GM18507 (cell line): ENCODE data around the gene PARP16.
"Not testable (repeated sequence)": the region's sequence is repeated elsewhere in the genome, so short reads cannot be mapped to it uniquely, and the experiment has no call there.

Source experiments
- DNase-seq: peaks from one replicate; pipeline ENCODE4 v3.0.0; 2011; ENCODE audit warnings: low read depth; ENCODE audit not compliant: insufficient read length; ENCODE audit errors: extremely low spot score
- FAIRE-seq: peaks from 2 replicates; lab custom pipeline; 2011; peaks lifted over from hg19 to GRCh38; lab: Jason Lieb, UNC

Gene PARP16

DNA sequence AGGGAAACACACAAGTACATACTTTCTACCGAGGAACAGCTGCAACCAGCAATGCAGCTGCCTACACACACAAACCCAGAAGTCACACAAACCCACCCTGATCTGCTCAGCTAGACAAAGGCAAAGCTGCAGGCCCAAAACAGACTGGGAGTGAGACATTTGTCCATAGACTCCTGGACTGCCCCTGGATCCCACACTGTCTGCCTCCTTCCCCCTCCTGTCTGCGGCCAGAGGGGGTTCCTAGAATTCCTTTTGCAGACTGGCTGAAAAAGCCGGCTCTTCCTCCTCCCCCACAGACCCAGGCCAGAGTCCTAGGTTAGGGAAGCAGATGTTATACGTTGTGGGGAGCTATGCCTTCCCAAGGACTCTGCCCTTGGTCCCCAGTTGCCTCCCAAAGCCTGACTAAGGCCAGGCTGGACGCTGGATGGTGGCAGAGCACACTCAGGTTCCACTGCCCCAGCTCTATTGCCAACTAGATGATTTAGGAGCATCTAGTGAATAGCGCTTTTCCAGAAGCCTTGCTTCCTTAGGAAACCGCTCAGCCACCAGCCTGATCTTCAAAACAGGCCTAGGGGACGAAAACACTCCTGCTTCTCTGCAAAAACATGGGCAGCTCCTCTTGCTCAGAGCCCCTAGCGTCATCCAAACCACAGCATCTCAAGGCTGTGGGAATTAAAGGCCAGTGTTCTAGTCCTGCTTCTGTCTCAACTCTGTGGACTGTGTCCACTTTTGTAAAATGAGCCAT, 38.0 kb downstream of the PARP16 start:
- FAIRE-seq = no peak

DNA sequence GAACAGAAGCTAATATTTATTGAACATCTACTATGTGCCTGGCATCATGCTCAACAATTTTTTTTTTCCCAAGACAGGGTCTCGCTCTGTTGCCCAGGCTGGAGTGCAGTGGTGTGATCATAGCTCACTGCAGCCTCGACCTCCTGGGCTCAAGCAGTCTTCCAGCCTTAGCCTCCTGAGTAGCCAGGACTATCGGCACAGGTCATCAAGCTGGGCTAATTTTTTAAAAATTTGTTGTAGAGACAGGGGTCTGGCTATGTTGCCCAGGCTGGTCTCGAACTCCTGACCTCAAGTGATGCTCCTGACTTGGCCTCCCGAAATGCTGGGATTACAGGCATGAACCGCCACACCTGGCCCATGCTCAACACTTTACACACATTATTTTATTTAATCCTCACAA, 39.7 kb downstream of the PARP16 start:
- FAIRE-seq (no peak), DNase-seq (no peak)

More for the DNA sequence above, 38.0 kb downstream of the PARP16 start:
- DNase-seq = no peak

DNA sequence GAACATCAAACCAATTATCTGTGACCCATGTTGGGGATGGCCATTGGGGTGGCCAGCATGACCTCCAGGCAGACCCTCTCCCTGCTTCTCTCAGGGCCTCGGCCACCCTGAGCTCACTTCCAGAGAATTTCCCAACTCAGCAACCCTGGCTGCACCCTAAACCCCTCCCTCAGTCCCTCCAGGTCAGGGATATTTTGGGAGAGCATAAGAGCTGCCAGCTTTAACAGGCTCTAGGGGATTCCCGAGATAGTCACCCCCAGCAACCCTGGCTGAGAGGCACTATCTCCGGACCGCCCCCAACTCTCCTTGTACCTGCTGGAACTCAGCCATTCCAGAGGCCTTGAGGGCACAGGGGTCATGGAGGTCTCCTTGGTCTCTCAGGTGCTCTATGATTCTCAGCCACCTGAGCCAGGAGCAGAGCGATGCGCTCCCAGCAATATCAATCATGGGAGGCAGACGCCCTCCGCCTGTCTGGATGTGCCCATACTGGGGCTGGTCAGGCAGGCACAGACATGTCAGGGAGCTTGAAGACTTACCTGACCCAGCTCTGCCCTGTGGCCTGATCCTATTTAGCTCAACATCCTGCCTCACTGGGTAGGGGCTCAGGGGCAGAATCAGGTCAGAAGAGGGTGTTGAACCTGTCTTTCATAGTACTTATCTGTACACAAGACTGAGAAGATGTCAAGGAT, 40.5 kb downstream of the PARP16 start:
- DNase-seq (no peak), FAIRE-seq (no peak)

DNA sequence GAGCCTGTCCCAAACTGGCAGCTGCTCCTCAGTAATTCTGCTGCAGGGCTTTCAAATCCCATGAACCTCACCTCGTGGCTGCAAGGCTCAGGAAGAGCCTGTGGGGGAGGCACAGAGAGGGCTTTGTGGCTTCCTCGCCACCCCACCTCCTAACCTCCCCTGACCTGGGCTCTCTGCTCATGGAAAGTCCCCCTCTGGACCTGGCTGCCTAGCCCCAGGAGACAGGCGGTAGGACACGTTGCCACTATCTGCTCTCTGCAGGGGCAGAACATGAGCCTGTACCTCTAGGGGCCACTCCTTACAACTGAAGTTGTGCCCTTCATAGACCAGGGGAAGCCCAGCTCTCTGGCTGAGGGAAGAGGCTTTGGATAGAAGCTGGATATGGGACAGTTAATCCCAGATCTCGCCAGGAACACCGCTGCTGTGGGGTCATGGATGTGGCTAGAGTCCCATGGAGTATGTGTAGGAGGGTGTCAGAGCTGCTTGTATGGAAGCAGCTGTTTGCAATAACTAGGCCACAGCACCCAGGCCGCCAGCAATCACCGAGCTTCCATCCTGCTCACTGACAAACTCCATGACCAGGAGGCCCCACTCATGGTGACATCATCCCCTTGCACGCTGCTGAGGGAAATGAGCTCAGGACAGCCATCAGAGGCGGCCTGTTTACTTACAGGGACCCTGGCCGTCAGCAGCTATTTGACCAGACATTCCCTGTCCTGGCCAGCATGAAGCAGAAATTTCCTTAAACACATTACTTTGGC, 41.4 kb downstream of the PARP16 start:
- FAIRE-seq = no peak

DNA sequence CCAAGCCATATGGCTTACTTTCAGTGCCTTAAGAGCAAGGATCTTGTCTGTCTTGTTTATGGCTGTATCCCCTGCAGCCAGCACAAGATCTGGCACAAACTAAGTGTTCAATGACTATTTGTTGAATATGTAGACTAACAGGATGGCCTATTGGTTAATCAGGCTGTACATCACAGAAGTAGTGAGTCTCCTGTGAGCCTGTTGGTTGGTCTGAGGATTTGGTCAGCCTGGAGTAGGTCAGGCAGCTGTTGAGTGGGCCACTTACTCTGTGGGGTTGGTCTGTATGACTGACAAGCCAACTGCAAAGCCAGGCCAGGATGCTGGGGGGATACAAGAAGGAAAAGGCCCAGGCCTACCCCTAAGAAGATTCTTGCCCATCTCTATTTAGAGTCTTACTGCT, 42.0 kb downstream of the PARP16 start:
- FAIRE-seq (no peak), DNase-seq (no peak)

More for the DNA sequence above, 41.4 kb downstream of the PARP16 start:
- DNase-seq = no peak

DNA sequence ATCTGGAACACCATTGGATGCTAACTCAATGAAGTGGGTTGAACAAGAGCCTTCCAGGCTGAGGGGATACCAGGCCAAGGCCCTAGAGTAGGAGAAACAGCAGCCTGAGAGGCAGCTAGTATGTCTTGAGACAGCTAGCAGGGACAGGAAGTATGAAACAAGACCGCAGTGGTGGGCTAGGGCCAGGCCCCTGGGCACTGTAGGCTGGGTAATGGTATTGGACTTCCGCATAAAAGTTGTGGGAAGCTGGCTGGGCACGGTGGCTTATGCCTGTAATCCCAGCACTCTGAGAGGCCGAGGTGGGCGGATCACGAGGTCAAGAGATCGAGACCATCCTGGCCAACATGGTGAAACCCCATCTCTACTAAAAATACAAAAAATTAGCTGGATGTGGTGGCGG, 50.2 kb downstream of the PARP16 start:
- not testable (repeated sequence) for FAIRE-seq

DNA sequence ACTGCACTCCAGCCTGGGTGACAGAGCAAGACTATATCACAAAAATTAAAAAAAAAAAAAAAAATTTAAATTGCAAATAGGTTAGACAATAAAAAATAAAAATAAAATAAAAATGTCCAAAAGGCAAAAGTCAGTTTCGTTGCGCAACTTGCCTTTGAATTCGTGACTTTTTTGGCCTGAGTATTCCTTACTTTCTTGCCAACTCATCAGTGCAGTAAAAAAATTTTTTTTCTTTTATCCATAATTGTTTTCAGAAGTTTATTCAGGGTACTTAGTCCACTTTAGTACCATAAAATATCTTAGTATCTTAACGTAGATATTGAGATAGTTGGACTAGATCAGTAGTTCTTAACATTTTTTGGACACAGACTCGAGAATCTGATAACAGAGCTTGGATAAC, 53.0 kb downstream of the PARP16 start:
- no peak for DNase-seq
- no peak for FAIRE-seq

More for the DNA sequence above, 50.2 kb downstream of the PARP16 start:
- not testable (repeated sequence) for DNase-seq

DNA sequence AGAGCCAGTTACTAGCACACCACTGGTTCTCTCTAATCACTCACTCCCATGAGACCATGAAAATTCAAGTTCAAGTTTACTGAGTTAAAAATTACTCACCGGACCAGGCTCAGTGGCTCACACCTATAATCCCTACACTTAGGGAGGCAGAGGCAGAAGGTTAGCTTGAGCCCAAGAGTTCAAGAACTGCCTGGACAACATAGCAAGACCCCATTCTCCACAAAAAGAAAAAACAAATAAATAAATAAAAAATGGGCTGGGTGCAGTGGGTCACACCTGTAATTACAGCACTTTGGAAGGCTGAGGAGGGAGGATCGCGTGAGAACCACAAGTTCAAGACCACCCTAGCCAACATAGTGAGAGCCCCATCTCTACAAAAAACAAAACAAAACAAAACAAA, 54.2 kb downstream of the PARP16 start:
- FAIRE-seq = no peak
- DNase-seq = no peak

DNA sequence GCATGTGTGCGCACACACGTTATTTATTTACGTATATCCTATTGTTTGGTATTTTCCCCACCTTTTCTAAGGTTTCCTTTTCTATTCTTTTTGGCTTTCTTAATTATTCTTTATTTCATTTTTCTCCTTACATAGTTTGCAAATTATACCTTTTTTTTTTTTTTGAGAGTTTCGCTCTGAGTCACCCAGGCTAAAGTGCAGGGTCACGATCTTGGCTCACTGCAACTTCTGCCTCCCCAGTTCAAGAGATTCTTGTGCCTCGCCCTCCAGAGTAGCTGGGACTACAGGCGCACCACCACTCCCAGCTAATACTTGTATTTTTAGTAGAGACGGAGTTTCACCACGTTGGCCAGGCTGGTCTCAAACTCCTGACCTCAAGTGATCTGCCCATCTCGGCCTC, 55.4 kb downstream of the PARP16 start:
- FAIRE-seq = no peak
- DNase-seq = no peak

DNA sequence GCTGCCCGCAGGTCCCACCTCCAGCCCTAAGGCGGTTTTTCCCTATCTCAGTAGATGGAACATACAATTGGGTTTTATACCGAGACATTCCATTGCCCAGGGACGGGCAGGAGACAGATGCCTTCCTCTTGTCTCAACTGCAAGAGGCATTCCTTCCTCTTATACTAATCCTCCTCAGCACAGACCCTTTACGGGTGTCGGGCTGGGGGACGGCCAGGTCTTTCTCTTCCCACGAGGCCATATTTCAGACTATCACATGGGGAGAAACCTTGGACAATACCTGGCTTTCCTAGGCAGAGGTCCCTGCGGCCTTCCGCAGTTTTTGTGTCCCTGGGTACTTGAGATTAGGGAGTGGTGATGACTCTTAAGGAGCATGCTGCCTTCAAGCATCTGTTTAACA, 59.8 kb downstream of the PARP16 start:
- DNase-seq, FAIRE-seq: not testable (repeated sequence)

DNA sequence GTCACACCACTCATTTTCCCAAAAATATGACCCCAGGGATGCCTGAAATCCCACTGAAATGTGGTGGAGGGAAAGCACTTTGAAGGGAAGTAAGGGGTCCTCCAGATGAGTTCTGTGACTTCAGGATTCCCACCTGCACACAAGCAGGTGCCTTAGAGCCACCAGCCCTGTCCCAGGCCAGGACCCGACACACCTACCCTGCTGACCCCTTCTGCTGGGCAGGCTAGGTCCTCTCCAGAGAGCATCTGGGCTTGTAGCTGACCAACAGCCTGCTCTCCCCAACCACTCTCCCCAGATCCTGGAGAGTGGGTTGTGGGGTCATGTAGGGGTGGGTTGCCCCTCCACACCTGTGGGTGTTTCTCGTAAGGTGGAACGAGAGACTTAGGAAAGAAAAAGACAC, 60.5 kb downstream of the PARP16 start:
- FAIRE-seq = no peak
- DNase-seq = no peak

DNA sequence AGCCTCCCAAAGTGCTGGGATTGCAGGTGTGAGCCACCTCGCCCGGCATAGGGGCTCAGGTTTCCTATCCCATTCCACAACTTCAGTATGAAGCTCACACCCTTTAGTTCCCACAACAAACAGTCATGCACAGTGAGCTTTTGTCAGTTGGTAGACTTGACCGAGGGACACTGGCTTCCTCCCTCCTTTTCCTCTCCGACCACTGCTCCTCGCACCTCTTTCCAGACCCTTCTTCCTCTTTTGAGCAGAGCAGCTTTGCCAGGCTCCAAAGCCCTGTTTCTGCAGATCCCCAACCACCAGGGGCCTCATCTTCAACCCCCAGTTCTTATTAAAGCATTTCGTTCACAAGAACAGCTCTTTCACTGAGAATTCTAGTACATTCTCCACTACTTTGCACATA, 62.7 kb downstream of the PARP16 start:
- no peak for FAIRE-seq
- no peak for DNase-seq

DNA sequence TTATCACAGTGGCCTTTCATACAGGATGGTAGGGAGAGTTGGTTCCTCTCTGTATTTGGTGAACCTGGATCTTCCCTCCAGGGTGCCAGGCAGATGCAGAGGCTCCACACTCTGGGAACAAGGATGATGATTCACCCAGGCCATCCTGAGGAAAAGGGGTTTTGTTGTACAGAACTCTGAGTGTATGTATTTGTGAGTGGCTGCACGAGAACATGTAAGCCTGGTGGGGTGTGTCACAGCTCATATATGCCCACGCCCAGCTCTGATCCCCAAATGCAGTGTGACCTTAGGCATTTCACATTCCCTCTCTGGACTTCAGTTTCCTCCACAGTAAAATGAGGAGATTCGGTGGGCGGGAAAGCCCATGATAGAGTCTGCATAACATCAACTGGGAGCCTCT, 63.8 kb downstream of the PARP16 start:
- DNase-seq (no peak), FAIRE-seq (no peak)

DNA sequence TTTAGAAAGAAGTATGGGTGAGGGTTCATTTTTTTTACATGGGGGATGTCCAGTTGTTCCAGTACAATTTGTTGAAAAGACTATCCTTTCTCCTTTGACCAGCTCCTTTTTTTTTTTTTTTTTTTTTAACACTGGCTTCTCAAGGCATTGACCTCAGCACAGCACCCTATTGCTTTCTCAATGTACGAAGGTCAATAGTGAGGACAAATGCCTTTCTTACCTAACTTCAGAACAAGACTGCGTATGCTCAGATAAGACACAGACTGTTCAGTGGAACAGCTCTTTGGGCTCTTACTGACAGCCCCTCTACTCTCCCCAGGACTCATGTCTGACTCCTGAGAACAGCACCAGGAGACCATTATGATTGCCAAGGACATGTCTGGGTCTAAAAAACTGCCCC, 65.0 kb downstream of the PARP16 start:
- FAIRE-seq (no peak), DNase-seq (no peak)

DNA sequence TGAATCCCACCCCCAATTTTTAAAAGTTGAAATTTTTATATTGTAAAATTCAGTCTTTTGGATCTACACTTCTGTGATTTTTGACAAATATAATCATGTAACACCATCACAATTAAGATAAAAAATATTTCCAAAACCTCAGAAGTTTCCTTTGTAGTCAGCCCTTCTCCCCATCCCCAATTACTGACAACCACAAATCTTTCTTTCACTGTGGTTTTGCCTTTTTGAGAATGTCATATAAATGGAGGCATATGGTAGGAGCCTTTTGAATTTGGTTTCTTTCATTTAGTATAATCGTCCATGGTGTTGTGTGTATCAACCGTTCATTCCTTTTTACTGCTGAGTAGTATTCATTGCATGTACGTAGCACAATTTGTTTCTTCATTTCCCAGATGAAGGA, 67.5 kb downstream of the PARP16 start:
- FAIRE-seq = no peak
- no peak for DNase-seq

DNA sequence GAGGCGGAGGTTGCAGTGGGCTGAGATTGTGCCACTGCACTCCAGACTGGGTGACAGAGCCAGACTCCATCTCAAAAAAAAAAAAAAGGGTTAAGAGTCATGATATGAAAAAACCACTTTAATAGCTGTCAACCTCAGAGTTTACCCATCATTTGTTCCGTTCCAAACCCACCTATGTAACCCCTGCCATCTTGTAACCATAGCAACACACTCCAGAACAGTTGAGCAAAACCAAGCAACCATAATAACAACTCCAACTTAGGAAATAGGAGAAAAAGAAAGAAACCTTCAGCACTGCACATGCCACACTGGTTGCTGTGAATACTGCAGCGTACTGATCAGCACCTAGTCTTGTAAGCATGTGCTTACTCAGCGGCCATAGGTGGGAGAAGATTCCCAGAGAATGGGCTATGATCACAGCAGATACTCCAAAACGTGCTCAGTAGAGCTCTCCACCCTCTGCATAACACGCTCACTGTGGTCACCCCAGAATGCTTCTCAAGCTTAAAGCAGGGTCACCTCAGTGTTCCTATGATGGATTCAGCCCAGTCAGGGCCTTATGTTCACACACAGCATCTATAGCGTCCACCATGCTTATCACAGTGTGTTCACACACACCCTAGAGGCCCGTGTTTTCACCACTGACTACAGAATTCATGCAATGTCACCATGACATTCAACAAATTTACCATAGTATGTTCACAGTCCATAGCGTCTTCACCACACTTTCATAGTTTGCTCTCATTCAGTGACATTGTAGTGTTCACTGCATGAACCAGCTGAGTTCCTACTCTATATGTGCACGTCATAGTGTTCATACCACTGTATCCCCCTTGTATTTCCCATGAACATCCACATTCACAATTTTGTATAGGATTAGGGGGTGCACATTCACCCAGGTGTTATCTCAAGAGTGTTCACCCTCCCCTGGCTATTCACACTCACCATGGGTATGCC, 68.9 kb downstream of the PARP16 start:
- DNase-seq (no peak), FAIRE-seq (no peak)

DNA sequence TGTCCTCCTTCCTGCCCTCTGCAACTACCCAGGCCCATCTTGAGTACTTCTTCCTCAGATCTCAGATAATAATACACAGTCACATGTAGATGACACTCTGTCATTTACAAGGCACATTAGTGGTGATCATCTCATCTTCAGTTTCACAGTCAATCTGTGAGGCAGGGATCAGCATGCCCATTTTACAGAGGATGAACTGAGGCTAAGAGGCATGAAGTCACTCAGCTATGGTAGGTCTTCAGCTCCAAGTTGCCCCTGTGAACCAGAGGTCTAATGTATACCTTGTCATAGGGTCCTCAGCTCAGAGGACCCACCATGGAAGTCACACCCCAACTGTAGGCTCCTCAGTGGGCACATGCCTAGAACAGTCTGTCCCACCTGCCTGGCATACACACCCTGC, 71.2 kb downstream of the PARP16 start:
- no peak for FAIRE-seq
- no peak for DNase-seq

DNA sequence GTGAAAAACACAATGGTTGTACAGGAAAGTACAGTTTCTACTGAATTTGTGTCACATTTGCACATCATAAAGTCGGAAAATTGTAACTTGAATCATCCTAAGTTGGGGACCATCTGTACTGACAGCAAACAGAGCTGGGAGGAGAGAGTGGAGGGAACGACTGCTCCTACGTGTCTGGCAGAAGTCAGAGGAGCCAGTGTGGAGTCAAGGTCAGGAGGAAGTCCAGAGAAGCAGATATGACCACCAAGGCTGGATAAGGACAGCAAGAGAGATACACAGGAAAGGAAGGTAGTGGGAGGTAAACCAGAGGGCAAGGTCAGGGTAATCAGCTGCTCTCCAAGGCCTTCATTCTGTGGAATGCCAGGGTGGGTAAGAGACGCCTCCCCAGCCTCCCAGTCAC, 72.7 kb downstream of the PARP16 start:
- FAIRE-seq = no peak

DNA sequence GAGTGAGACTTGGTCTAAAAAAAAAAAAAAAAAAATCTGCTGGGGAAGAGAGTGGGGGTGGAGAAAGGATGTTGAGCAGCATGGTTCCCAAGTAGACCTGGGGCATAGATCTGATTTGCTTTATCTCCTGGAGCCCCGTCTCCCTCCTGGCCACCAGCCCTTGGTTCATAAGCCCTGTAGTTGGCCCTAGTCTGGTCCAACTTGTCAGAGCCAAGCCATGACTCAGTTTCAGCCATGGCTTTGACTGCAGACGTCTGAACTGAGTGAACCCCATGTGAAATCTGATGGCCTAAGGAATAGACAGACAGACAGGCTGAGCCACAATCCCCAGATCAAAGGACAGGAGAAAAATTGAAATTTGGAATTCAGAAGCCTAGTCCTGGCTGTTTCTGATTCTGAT, 73.4 kb downstream of the PARP16 start:
- no peak for FAIRE-seq
- no peak for DNase-seq

More for the DNA sequence above, 72.7 kb downstream of the PARP16 start:
- DNase-seq = no peak
